GM10847 (cell line): ENCODE results near the gene ZYX.
A peak's percentile ranks its signal among the peaks of the same experiment; 100 is the strongest.

Experiments
- POLR2A ChIP-seq: IDR thresholded peaks from 2 replicates; pipeline ENCODE4 v1.6.1; 2011; ENCODE audit not compliant: insufficient read length; ENCODE audit errors: extremely low read depth

The ZYX gene, protein sequence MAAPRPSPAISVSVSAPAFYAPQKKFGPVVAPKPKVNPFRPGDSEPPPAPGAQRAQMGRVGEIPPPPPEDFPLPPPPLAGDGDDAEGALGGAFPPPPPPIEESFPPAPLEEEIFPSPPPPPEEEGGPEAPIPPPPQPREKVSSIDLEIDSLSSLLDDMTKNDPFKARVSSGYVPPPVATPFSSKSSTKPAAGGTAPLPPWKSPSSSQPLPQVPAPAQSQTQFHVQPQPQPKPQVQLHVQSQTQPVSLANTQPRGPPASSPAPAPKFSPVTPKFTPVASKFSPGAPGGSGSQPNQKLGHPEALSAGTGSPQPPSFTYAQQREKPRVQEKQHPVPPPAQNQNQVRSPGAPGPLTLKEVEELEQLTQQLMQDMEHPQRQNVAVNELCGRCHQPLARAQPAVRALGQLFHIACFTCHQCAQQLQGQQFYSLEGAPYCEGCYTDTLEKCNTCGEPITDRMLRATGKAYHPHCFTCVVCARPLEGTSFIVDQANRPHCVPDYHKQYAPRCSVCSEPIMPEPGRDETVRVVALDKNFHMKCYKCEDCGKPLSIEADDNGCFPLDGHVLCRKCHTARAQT

DNA sequence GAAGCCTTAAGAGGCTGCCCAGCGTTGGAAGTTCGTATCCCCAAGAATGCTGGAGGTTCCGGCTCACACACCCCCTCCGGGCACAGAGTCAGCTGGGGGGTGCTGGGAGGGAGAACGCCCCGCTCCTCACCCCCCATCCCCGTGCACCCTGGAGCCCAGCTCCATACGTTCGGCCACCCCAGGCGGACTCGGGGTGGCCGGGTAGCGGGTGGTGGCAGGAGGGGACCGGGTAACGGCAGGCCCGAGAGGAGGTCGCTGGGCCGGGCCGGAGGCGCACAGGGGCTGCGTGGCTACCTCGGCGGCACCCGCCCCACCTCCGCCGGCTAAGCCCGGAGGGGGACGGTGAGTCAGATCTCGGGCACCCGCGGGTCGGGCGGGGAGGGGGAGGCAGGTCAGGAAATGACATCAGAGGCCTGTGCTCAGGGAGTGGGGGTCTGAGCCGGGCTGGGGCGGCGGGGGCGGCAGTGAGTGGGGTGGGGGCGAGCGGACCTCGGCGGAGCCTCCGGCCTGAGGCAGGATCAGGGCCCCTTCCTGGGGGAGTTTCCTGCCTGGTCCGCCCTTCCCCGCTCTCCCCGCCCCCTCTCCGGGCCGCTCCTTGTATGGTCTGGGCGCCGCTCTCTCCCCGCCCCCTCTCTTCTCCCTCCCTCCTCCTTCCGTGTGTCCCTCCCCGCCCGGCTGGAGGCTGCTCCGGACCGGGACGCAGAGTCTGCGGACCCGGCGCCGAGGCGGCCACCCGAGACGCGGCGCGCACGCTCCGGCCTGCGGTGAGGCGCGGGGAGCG is at the start of gene ZYX:
ZYX (plus strand) TSS at position 700 of the 781 bp plus-strand sequence. CDS start 227 bp downstream, outside the sequence.
- peak; percentile 81 for TF ChIP-seq POLR2A

DNA sequence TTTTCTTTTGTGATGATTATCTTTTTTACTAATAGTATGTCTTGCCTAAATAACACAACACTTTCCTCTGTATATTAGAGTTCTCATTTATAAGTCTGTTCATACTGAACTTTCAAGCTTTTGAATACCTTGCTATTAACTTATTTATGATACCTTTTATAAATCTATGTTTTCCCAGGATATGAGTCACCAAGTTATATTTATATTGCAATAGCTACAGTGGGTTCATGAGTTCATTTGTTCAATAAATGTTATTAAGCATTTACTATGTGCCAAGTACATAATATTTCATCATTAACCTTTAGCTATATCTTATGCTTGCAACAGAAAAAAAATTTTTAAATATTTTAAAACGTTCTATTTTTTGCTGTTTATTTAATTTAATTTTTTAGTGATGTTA is 46.9 kb upstream of the ZYX start:
- TF ChIP-seq POLR2A, result no peak

DNA sequence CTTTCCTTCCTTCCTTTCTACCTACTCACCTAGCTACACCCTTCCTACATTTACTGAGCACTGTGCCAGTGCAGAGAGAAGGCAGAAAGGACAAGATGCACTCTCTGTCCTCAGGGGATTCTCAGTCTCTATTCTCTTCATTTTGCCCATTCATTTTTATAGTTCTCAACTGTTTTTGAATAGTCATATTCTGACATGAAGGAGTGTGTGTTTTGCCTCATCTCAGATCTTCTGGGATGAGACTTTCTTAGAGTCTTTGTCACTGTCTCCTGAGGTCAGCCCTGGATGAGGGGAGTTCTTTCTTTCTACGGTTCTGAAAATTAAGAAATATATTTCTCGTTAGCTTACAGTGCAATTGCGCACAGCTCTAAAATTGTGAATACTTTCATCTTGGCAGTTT is 43.9 kb upstream of the ZYX start:
- no peak for TF ChIP-seq POLR2A

DNA sequence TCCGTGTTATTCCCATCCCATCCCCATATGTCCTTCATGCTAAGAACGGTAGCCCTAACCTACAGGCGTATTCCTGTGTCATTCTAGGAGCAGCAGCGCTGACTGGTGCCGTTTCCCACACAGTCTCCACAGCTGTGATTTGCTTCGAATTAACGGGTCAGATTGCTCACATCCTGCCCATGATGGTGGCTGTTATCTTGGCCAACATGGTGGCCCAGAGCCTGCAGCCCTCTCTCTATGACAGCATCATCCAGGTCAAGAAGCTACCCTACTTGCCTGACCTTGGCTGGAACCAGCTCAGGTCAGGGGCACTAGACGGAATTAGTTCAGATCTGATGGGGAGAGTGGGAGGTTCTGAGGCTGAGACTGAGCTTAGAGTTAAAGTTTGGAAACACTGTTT is 39.3 kb upstream of the ZYX start:
- no peak for TF ChIP-seq POLR2A

DNA sequence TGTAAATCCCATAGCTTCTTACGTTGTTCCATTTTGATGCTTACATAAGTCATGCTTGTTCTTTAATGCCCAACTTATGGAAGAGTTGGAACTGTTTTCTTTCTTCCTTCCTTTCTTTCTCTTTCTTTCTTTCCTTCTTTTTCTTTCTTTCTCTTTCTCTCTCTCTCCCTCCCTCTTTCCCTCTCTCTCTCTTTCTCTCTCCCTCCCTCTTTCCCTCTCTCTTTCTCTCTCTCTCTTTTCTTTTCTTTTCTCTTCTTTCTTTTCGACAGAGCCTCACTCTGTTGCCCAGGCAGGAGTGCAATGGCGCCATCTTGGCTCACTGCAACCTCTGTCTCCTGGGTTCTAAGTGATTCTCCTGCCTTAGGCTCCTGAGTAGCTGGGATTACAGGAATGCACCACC is 37.5 kb upstream of the ZYX start:
- TF ChIP-seq POLR2A, result no peak

DNA sequence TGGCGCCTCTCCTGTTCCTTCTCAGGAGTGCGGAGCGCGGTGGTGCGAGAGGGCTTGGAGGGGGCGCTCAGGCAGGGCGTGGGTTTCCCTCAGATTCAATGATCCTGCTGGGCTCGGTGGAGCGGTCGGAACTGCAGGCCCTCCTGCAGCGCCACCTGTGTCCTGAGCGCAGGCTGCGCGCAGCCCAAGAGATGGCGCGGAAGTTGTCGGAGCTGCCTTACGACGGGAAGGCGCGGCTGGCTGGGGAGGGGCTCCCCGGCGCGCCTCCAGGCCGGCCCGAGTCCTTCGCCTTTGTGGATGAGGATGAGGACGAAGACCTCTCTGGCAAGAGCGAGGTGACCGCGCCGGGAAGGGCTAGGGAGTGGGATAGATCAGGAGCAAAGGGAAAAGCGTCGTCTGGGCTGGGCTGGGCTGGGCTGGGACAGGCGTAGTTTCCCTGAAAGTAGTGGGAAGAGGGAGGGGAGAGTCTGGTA is 35.7 kb upstream of the ZYX start:
- no peak for TF ChIP-seq POLR2A

DNA sequence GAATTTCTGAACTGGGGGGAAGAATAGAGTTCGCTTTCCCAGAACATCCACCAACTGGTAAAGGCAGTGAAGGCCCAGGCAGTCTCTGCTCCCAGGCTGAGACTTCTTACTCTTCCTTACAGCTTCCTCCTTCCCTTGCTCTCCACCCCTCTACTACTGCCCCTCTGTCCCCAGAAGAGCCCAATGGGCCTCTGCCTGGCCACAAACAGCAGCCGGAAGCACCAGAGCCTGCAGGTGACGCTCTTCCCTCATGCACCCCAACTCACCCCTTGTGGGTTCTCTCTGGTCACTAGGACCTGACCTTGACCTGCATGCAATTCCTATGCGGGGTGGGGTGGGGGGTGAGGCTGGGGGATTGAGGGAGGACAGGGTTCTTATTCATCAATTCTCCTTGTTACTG is 35.1 kb upstream of the ZYX start:
- no peak for TF ChIP-seq POLR2A

DNA sequence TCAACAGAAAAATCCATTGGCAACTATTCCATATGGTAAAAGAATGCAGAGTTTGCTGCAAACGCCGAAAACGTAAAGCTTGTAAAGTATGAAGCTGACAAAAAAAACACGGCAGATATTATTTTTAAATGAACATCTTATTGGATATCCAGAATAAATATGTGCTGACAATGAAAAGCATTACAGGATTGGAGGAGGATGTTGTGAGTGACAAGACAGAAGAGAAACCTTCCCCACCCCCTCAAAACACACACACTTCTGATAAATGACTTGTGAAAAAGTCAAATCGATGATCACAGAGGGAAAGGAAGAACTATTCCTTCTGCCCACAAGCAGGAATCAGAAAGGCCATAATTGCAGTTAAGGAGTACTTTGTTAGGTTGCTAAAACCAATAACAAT is 33.2 kb upstream of the ZYX start:
- no peak for TF ChIP-seq POLR2A

DNA sequence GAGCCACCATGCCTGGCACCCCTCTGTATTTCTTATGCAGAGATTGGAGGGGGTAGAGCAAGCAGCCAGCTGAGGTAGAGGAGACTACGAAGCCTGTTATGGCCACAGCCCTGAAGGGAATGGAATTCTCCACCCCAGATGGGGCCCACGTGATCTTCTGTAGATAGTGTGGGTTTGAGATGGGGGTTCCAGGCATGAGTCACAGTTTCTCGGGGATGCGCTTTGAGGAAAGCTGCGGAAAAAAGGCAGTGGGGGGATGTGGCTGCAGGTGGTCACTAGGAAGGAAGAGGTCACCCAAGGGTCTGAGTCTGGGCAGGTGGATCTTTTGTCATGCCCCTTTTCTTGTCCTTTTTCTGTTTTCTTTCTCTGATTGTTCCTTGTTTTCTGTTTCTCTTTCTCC is 30.1 kb upstream of the ZYX start:
- TF ChIP-seq POLR2A, result no peak

DNA sequence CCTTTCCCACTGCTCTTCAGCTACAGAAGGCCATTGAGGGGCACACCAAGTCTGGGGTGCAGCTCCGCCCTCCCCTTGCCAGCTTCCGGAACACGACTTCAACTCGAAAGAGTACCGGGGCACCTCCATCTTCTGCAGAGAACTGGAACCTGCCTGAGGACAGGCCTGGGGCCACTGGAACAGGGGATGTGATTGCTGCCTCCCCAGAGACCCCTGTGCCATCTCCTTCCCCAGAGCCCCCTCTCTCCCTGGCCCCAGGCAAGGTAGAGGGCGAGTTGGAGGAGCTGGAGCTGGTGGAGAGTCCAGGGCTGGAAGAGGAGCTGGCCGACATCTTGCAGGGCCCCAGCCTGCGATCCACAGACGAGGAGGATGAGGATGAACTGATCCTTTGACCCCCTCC is 29.6 kb upstream of the ZYX start:
- TF ChIP-seq POLR2A, result no peak

DNA sequence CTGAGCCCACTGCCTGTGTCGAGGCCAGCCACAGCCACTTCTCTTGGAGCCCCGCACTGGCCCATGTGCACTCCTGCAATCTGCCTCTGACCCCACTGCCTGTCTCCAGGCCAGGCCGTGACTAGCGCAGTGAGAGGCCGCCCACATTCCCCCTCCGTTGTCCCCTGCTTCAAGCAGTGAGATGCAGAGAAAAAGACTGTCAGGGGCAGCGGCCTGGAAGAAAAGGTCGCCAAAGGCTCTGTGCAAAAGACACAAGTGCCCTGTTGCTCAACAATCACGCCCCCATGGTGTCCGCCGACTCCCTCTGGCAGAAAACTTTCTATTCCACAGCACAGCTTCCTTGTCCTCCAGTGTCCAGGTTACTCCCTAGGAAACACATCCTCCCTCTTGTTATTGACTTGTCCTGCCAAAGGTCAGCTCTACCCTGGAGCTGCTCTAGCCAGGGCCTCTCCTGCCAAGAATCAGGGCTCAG is 28.6 kb upstream of the ZYX start:
- TF ChIP-seq POLR2A, result no peak

DNA sequence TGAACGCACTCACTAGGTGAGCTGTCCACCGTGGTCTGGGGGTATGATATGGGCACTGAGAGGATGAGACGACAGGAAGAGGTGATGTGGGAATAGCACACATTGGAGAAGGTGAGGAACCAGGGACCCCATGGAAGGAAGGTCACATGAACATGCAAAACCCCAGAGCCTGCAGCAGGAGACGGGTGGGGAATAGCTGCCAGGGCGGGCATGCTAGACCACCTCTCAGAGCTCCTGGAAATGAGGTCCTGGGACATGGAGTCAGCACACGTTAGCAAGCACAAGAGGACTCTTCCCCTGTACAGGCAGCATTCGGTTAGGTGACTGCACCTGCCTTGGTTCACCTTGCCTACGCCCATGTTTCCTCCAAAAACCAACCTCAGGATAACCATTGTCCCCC is 26.8 kb upstream of the ZYX start:
- TF ChIP-seq POLR2A, result no peak

DNA sequence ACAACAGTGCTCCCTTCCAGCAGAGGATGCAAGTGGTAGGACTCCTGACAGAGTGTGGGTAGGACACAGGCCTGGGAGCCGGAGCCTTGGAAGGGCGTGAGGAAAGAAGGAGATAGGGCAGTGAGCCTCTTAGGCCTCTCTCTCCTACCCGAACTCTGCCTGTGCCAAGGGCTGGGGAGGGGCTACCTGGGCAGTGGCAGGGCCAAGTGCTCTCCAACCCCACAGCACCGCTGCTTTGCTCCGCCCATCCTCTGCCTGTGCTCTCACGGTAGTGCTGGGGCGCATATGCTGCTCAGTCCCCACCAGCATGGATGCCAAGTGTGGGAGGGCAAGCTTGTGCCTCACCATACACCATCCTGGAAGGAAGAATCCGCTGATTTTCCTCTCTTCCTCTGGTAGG is 26.2 kb upstream of the ZYX start:
- no peak for TF ChIP-seq POLR2A

DNA sequence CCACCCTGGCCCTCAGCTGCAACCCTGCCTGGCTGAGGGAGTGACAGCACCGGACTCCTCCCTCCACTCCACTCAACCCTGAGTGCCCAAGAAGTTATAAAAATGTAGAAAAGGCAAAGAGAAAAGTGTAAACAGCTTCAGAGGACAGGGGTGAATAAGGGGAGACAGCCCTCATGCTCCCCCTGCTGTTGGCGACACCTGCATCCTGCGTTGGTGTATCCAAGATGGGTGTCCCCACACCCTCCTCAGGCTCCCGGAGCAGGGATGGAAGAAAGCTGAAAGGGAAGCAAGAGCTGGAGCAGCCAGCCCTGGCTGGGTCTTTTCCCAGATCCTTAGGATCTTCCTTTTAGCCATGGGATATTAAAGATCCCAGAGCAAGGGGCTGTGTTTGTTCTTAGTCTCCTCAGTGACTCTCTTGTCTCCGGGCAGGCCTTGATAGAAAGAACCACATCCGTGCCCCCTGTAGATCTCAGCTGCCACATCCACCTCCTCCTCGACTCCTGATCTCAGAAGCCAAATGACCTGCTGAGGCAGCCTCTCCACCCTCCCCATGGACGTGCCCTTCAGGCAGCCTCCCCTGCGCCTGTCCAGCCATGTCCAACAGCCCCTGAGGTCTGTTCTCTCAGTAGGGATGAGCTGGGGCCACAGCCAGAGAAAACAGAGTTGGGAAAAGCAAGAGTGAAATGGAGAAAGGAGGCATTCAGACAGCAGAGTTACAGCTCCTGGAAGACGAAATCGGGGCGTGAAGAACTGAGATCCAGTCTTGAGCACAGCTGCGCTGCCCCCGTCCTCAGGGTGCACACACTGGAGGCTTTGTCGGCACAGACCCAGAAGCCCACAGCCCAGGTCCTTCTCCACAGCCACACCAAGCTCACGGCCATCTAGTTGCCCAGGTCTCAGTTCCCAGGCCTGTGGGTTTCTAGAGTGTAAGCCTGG is 25.4 kb upstream of the ZYX start:
- TF ChIP-seq POLR2A, result no peak
